DMS 273 (cell line): ENCODE measurements around the gene CHRDL2.

Source experiments
- DNase-seq: peaks from one replicate; lab custom pipeline; 2025; ENCODE audit not compliant: unreplicated experiment; lab: John Stamatoyannopoulos, UW

The CHRDL2 gene

GRCh38 chr11:74748211-74749126, 17.2 kb upstream of the CHRDL2 start, which contains the start of gene RNF169:
TSS of gene RNF169 (plus strand) at chr11:74748849. CDS start at chr11:74748881, 32 bp downstream.
- DNase-seq = peak; percentile 97

GRCh38 chr11:74746868-74747267, 15.6 kb upstream of the CHRDL2 start:
- no peak for DNase-seq

GRCh38 chr11:74744277-74744676, 13.1 kb upstream of the CHRDL2 start:
- DNase-seq = no peak

GRCh38 chr11:74743640-74744039, 12.4 kb upstream of the CHRDL2 start:
- DNase-seq = no peak

- DNase-seq = no peak
Measured at GRCh38 chr11:74742070-74742469, 10.8 kb upstream of the CHRDL2 start.

GRCh38 chr11:74739546-74740270, 8.5 kb upstream of the CHRDL2 start:
- peak; percentile 66 for DNase-seq

GRCh38 chr11:74736031-74736430, 4.8 kb upstream of the CHRDL2 start:
- no peak for DNase-seq

GRCh38 chr11:74735365-74735928, 4.2 kb upstream of the CHRDL2 start:
- no peak for DNase-seq

- DNase-seq = no peak
Measured at GRCh38 chr11:74734559-74734925, 3.3 kb upstream of the CHRDL2 start.

GRCh38 chr11:74730571-74731260, 510 bp downstream of the CHRDL2 start:
- no peak for DNase-seq

GRCh38 chr11:74729397-74729796, 1.8 kb downstream of the CHRDL2 start:
- no peak for DNase-seq

GRCh38 chr11:74726547-74727182, 4.6 kb downstream of the CHRDL2 start:
- DNase-seq = peak; percentile 84

GRCh38 chr11:74725701-74726100, 5.5 kb downstream of the CHRDL2 start:
- no peak for DNase-seq

GRCh38 chr11:74723511-74723910, 7.7 kb downstream of the CHRDL2 start:
- DNase-seq = no peak

GRCh38 chr11:74721479-74721835, 9.8 kb downstream of the CHRDL2 start:
- DNase-seq = no peak

GRCh38 chr11:74720596-74721478, 10.4 kb downstream of the CHRDL2 start:
- DNase-seq = no peak

GRCh38 chr11:74719011-74719410, 12.2 kb downstream of the CHRDL2 start:
- no peak for DNase-seq

- no peak for DNase-seq
Measured at GRCh38 chr11:74717221-74717969, 13.8 kb downstream of the CHRDL2 start.

- no peak for DNase-seq
Measured at GRCh38 chr11:74714904-74715303, 16.3 kb downstream of the CHRDL2 start.
